GM19193 (cell line): ENCODE results near the gene DNPEP.

Experiments
- POLR2A ChIP-seq: IDR thresholded peaks from 4 replicates; pipeline ENCODE4 v1.6.1; 2011; ENCODE audit not compliant: insufficient read depth, insufficient read length; ENCODE audit errors: extremely low read depth

Gene DNPEP

GRCh38 chr2:219387306-219388120, at the start of gene DNPEP:
Gene DNPEP, minus strand, starts transcription at chr2:219387912. Its CDS starts 118 bp downstream, at chr2:219387794.
- TF ChIP-seq POLR2A, result peak; percentile 65

GRCh38 chr2:219437141-219437540, 49.4 kb upstream of the DNPEP start:
- TF ChIP-seq POLR2A, result no peak

GRCh38 chr2:219436491-219436890, 48.8 kb upstream of the DNPEP start:
- TF ChIP-seq POLR2A, result no peak

- no peak for TF ChIP-seq POLR2A
These were observed 48.0 kb upstream of the DNPEP start for GRCh38 chr2:219435701-219436100.

GRCh38 chr2:219434718-219435525, 47.2 kb upstream of the DNPEP start, which contains the start of gene SPEG:
Gene SPEG, plus strand, starts transcription at chr2:219434843. Its CDS starts 135 bp downstream, at chr2:219434978.
- no peak for TF ChIP-seq POLR2A

GRCh38 chr2:219434468-219434717, 46.7 kb upstream of the DNPEP start:
- TF ChIP-seq POLR2A, result no peak

DNA sequence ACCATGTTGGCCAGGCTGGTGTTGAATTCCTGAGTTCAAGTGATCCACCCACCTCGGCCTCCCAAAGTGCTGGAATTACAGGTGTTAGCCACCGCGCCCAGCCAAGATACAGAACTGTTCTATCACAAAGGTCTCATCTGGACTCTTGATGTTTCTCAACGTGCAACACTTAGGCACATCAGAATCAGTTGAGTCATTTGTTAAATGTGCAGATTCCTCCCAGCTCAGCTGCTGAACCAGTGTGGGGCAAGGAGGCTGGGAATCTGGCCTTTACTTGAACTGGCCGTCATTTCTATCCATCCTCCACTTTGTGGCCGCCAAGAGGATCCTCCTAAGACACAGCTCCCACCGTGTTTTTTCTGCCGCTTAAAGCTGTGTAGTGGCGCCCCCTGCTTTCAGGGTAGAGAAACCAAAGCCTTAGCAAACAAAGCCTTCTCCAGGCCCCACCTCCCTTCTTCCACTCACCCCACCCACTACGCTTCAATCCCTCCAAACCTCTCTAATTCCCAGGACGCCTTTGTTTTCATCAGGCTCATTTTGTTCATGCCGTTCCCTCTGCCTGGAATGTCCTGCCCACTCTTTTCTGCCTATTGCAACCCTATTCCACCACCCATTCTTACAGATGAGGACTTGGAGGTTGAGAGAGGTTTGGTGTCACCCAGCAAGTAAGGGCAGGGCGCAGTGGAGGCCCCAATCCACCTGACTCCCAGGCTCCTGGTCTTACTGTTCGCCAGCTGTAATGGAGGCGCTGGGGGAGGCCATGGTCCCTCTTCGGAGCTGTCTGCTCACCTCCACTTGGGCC, 46.2 kb upstream of the DNPEP start:
- no peak for TF ChIP-seq POLR2A

DNA sequence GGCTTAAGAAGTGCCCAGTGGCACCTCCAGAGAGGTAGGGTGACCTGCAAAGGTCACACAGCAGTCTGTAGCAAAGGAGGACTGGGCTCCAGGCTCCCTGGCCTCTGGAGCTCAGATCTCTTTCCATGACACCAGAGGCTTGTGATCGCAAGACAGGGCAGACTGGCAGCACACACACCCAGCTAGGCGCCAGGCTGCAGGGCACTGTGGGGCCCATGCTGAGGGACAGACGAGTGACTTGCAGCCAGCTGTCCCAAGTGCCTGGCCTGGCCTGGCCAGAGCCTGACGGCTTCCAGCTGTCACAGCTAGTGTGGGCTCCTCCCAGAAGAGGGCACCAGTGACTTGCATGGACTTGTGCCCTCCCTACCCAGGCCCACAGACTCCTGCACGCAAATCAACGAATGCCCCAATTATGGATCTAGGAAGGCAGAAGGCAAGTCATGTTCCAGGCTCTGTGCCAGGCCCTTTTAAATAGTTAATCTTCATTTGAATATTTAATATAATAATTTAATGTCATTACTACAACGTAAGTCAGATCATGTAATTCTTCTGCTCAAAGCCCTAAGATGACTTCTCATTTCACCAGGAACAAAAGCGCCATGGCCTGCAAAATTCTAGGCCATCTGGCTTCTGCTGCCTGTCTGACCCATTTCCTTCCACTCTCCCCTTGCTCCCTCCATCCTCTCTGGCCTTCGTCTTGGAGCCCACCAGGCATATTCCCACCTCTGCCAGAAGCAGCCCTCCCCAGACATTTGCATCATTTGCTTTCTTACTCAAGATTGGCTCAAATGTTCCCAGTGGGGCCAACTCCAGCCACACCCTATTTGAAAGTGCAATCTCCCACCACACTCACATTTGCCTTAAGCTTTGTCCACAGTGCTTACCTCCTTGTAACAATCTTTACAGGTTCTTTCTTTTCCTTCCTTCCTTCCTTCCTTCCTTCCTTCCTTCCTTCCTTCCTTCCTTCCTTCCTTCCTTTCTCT, 43.2 kb upstream of the DNPEP start:
- no peak for TF ChIP-seq POLR2A

- TF ChIP-seq POLR2A, result no peak
These were observed 42.4 kb upstream of the DNPEP start for GRCh38 chr2:219429958-219430606.

- TF ChIP-seq POLR2A, result no peak
These were observed 40.8 kb upstream of the DNPEP start for GRCh38 chr2:219428469-219428868.

GRCh38 chr2:219426534-219427136, 38.9 kb upstream of the DNPEP start:
- no peak for TF ChIP-seq POLR2A

GRCh38 chr2:219426068-219426443, 38.3 kb upstream of the DNPEP start:
- no peak for TF ChIP-seq POLR2A
